HCT116 (cell line): ENCODE results near the gene SLCO2B1. TPM values are rescaled to one million over a fixed set of nuclear protein-coding genes. Genes with fewer than 3 reads are reported as not detected.

ENCODE experiments used
- ATAC-seq: fragments of 200-7000 bp; cut with Tn5 transposase; 2 replicates; pipeline ENCODE4 v1.9.1; 2020; ENCODE audit warnings: mild to moderate bottlenecking, moderate library complexity
- BruUV-seq: library from RNA; stranded (reverse); fragments of 400-500 nt; replicated peaks from 2 replicates; lab custom pipeline; 2021; lab: Mats Ljungman, UMichigan
- CTCF ChIA-PET: fragments of 300-600 bp; sonication (Branson Sonifier 250); formaldehyde crosslinking; loops from one replicate; lab custom pipeline; 2021; ENCODE audit warnings: antibody characterized with exemption; lab: Charles Lee
- POLR2A ChIA-PET: fragments of 300-600, 350-600 bp; sonication (Branson Sonifier 250); formaldehyde crosslinking; loops from one replicate; lab custom pipeline; 2021; ENCODE audit warnings: antibody characterized with exemption; lab: Charles Lee
- RAD21 ChIA-PET, 2 experiments: fragments of 300-600 bp; sonication (Branson Sonifier 250); formaldehyde crosslinking; loops; one replicate each; lab custom pipeline; 2023; ENCODE audit warnings: low total read pairs in 2 of 2; ENCODE audit not compliant: uncharacterized antibody in 2 of 2, unreplicated experiment in 2 of 2, low non-redundant PET in 1 of 2; lab: Charles Lee
- DNase-seq: peaks from one replicate; pipeline ENCODE4 v3.0.0-alpha.2; 2010; ENCODE audit warnings: low read depth, low spot score
- H2AFZ ChIP-seq: fragments of 200-600 bp; shearing (Covaris generic), sonication (generic); 2 replicates; pipeline ENCODE4 v1.6.1; 2017; ENCODE audit warnings: low read depth, mixed run types, mixed read lengths, antibody characterized with exemption, low read length; ENCODE audit not compliant: poor library complexity, severe bottlenecking
- H3K27ac ChIP-seq: 2 replicates; pipeline ENCODE4 v1.5.1; 2012; ENCODE audit warnings: low read depth, low read length
- H3K27me3 ChIP-seq: fragments of 200-600 bp; sonication (generic); 2 replicates; pipeline ENCODE4 v1.6.1; 2016; ENCODE audit warnings: mixed run types, low read length, mixed read lengths; ENCODE audit not compliant: insufficient read depth
- H3K36me3 ChIP-seq, 2 experiments: fragments of 200-500 bp in 1 of 2; fragments of 200-600 bp in 1 of 2; sonication (Bioruptor generic) in 1 of 2; sonication (generic) in 1 of 2; 2 replicates each; pipeline versions ENCODE4 v1.5.1 to v1.6.1; 2014 to 2016; ENCODE audit warnings: low read length in 2 of 2, inconsistent platforms in 1 of 2, mixed read lengths in 1 of 2, mixed run types in 1 of 2; ENCODE audit not compliant: insufficient read depth in 2 of 2, control insufficient read depth in 1 of 2
- H3K4me1 ChIP-seq, 2 experiments: fragments of 200-600 bp in 1 of 2; sonication (generic) in 1 of 2; 2 replicates each; pipeline versions ENCODE4 v1.5.1 to v1.6.1; 2012 to 2017; ENCODE audit warnings: low read length in 2 of 2, inconsistent platforms in 1 of 2, mild to moderate bottlenecking in 1 of 2, mixed read lengths in 1 of 2, mixed run types in 1 of 2, moderate library complexity in 1 of 2; ENCODE audit not compliant: insufficient read depth in 2 of 2, control insufficient read depth in 1 of 2
- H3K4me2 ChIP-seq: fragments of 200-600 bp; sonication (generic); 2 replicates; pipeline ENCODE4 v1.6.1; 2017; ENCODE audit warnings: mixed run types, low read length, mixed read lengths
- H3K4me3 ChIP-seq, 2 experiments: fragments of 200-600 bp in 1 of 2; sonication (generic) in 1 of 2; replicated peaks in 1 of 2; 2 replicates each; pipeline ENCODE4 v1.5.1; 2011 to 2016; ENCODE audit warnings: low read length in 2 of 2, control low read depth in 1 of 2, low read depth in 1 of 2, mild to moderate bottlenecking in 1 of 2, mixed read lengths in 1 of 2, mixed run types in 1 of 2
- H3K79me2 ChIP-seq: fragments of 200-600 bp; sonication (generic); 2 replicates; pipeline ENCODE4 v1.6.1; 2017; ENCODE audit warnings: mild to moderate bottlenecking, mixed run types, low read length, moderate library complexity, mixed read lengths; ENCODE audit not compliant: insufficient read depth
- H3K9ac ChIP-seq: fragments of 200-600 bp; sonication (generic); 2 replicates; pipeline ENCODE4 v1.6.1; 2016; ENCODE audit warnings: low read length, mixed read lengths
- H3K9me2 ChIP-seq: fragments of 200-600 bp; sonication (generic), shearing (Covaris generic); 2 replicates; pipeline ENCODE4 v1.6.1; 2017; ENCODE audit warnings: mixed run types, mild to moderate bottlenecking, moderate library complexity; ENCODE audit not compliant: insufficient read depth
- H3K9me3 ChIP-seq, 2 experiments: fragments of 200-500 bp in 1 of 2; fragments of 200-600 bp in 1 of 2; sonication (Bioruptor generic) in 1 of 2; sonication (generic) in 1 of 2; 2 replicates each; pipeline ENCODE4 v1.6.1; 2014 to 2017; ENCODE audit warnings: low read length in 2 of 2, mixed read lengths in 2 of 2, inconsistent platforms in 1 of 2, low read depth in 1 of 2, mild to moderate bottlenecking in 1 of 2, mixed run types in 1 of 2, moderate library complexity in 1 of 2; ENCODE audit not compliant: control insufficient read depth in 1 of 2, insufficient read depth in 1 of 2
- H4K20me1 ChIP-seq: fragments of 200-600 bp; sonication (generic), shearing (Covaris generic); 2 replicates; pipeline ENCODE4 v1.6.1; 2017; ENCODE audit warnings: mixed run types, mild to moderate bottlenecking, moderate library complexity; ENCODE audit not compliant: insufficient read depth
- ATF3 ChIP-seq: IDR thresholded peaks from 2 replicates; pipeline ENCODE4 v1.6.1; 2012
- CTCF ChIP-seq, 3 experiments: fragments of 200-600 bp in 1 of 3; sonication (generic) in 1 of 3; IDR thresholded peaks in 2 of 3; conservative IDR thresholded peaks in 1 of 3; 2 replicates each; pipeline ENCODE4 v1.5.1; 2012 to 2017; ENCODE audit warnings: low read depth in 2 of 3, low read length in 2 of 3, antibody characterized with exemption in 1 of 3, borderline replicate concordance in 1 of 3, control low read depth in 1 of 3, mild to moderate bottlenecking in 1 of 3, mixed read lengths in 1 of 3, mixed run types in 1 of 3, moderate library complexity in 1 of 3; ENCODE audit not compliant: insufficient read depth in 1 of 3
- JUND ChIP-seq: IDR thresholded peaks from 2 replicates; pipeline ENCODE4 v1.6.1; 2012
- MAX ChIP-seq: IDR thresholded peaks from 2 replicates; pipeline ENCODE4 v1.6.1; 2012
- POLR2A ChIP-seq: IDR thresholded peaks from 2 replicates; pipeline ENCODE4 v1.7.0; 2011; ENCODE audit warnings: borderline replicate concordance; ENCODE audit not compliant: insufficient read depth, insufficient read length; ENCODE audit errors: extremely low read depth
- SIN3A ChIP-seq: IDR thresholded peaks from 2 replicates; pipeline ENCODE4 v1.6.1; 2012; ENCODE audit warnings: low read depth
- ZBTB33 ChIP-seq: IDR thresholded peaks from 2 replicates; pipeline ENCODE4 v1.6.1; 2011; ENCODE audit warnings: mild to moderate bottlenecking, low read length, moderate library complexity; ENCODE audit not compliant: insufficient replicate concordance; ENCODE audit errors: extremely low read depth
- intact Hi-C: fragments of 100-400 bp; cut with micrococcal nuclease; formaldehyde crosslinking; loops from 2 replicates; pipeline ENCODE4 v1.10.0; 2022
- total RNA-seq: library from RNA; stranded (reverse); gene quantifications from one replicate; pipeline ENCODE4 v1.2.1, GENCODE V29; 2021; ENCODE audit not compliant: unreplicated experiment

The SLCO2B1 gene
- total RNA-seq, 1 experiment from 2014 or later = 0.81 TPM

- CTCF ChIA-PET = interaction anchor here (0.9 to 7.1 kb wide), 6 partner anchors 41 to 222 kb away, joined by 3 to 160 read pairs (median 7); no protein-coding TSS in a partner anchor
- Histone ChIP-seq H2AFZ (no peak overlapping the region), H3K4me1 (peaks cover under 1 to 13% of the 10 kb centered on the region in 2 experiments; a peak in 3 of 4 replicates), H3K9me3 (no peaks in the 10 kb centered on the region), H3K9me2 (no peaks in the 10 kb centered on the region), H3K9ac (no peak overlapping the region), H3K36me3 (no peaks in the 10 kb centered on the region), H3K27me3 (no peaks in the 10 kb centered on the region), H3K27ac (no peak overlapping the region)
- no peak for DNase-seq
- RAD21 ChIA-PET = no interaction called here
- intact Hi-C loops = no loop called here
- POLR2A ChIA-PET = no interaction called here
- TF ChIP-seq ZBTB33 = no peak
- no peak for TF ChIP-seq POLR2A
- TF ChIP-seq ATF3 = no peak
- TF ChIP-seq JUND = no peak
- no peak for TF ChIP-seq MAX
- TF ChIP-seq SIN3A = no peak
- TF ChIP-seq CTCF (IDR thresholded peaks at IDR 0.05 in 2 of 3, conservative IDR thresholded peaks at IDR 0.05 in 1 of 3; ENCODE audit: borderline replicate concordance in 1 of 3, insufficient read depth in 1 of 3, low read depth in 2 of 3, low read length in 2 of 3) = peak in 2 of 3 experiments; percentile 30; a peak in 2 of 6 replicates
- TF ChIP-seq, all 23 proteins: peak for 1
- Histone ChIP-seq H3K4me3 (no peak overlapping the region), H4K20me1 (no peaks in the 10 kb centered on the region), H3K79me2 (no peaks in the 10 kb centered on the region), H3K4me2 (no peak overlapping the region)
- no TSS peak for BruUV-seq
- ATAC-seq = no peak
These were observed 94.6 kb downstream of the SLCO2B1 start for GRCh38 chr11:75245356-75246005.
